Measurements from ENCODE around the gene TRPC4.

- TF ChIP-seq, protein P1, sequence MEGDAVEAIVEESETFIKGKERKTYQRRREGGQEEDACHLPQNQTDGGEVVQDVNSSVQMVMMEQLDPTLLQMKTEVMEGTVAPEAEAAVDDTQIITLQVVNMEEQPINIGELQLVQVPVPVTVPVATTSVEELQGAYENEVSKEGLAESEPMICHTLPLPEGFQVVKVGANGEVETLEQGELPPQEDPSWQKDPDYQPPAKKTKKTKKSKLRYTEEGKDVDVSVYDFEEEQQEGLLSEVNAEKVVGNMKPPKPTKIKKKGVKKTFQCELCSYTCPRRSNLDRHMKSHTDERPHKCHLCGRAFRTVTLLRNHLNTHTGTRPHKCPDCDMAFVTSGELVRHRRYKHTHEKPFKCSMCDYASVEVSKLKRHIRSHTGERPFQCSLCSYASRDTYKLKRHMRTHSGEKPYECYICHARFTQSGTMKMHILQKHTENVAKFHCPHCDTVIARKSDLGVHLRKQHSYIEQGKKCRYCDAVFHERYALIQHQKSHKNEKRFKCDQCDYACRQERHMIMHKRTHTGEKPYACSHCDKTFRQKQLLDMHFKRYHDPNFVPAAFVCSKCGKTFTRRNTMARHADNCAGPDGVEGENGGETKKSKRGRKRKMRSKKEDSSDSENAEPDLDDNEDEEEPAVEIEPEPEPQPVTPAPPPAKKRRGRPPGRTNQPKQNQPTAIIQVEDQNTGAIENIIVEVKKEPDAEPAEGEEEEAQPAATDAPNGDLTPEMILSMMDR (IDR thresholded peaks at IDR 0.05; ENCODE audit: insufficient read depth, low read length, poor library complexity, severe bottlenecking) = no peak
- TF ChIP-seq EZH2phosphoT487 (conservative IDR thresholded peaks at IDR 0.05; ENCODE audit: low read length) = no peak
Measured at GRCh38 chr13:37680137-37680536, 189.4 kb downstream of the TRPC4 start.
